CD4-positive, alpha-beta T cell treated with Interleukin-4 for 1 hour (primary cell): ENCODE measurements around the gene RNASE8.

ENCODE experiments used
- DNase-seq, 2 donors: peaks; one replicate each; pipeline ENCODE4 v3.0.0-alpha.2; 2020 to 2022

The RNASE8 gene

DNA sequence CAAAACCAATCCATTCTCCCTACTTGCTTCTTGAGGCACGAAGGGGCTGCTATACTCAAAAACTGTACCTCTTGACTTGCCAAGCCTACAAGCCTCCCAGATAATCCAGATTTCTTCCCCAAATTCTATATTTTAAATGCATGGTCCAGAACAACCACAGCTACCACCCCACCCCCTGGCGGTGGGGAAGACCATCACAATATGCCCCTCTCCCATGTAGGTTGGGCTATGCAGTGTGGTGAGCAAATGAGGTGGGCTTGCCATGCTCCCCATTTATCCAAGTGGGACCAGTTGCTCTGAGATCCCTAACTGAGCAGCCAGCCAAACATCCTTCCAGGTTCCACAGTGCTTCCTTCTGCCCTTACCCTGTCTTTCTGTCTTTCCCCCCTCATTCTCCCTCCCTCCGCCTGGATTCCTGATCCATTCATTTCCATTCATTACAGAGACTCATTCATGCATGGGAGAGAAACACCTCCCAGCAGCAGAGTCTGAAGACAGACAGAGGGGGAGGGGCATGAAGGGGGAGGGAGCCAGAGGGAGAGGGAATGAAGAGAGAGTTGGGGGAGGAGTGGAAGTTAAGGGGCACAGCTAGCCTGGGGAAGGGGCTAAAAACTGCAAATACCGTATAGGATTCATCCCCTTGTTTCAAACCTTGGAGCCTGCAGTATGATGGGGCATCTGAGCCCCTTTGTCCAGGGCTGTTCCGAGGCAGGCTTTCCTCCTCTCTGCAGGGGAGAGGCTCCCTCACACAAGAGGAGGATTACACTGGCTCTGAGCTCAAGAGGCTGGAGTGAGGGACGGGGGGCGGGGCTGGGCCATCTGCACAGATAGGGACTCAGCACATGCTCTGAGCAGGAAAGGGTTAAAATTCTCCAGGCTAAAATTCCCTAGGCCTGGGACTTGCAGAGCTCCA is 36.4 kb downstream of the RNASE8 start:
- no peak for DNase-seq

GRCh38 chr14:21095430-21096205 is 38.0 kb downstream of the RNASE8 start:
- DNase-seq, result no peak

DNA sequence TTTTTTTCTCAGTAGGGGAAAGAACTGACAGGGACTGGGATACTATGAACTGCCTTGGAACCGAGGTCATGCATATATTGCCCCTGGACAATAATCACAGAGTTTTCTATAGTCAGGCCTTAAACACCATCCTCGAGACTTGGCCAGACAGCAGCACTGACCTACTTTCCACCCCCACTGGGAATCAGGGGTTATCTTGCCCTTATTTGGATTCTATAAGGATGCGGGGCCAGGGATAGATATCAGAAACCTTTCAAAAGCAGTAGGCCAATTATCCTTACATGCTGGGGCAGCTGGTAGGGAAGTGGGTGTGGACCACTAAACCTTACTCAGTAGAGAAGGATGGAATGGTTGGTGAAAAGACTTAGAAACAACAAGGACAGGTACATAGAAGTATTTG is 38.8 kb downstream of the RNASE8 start:
- no peak for DNase-seq

GRCh38 chr14:21096978-21097635 is 39.5 kb downstream of the RNASE8 start:
- DNase-seq, result no peak

DNA sequence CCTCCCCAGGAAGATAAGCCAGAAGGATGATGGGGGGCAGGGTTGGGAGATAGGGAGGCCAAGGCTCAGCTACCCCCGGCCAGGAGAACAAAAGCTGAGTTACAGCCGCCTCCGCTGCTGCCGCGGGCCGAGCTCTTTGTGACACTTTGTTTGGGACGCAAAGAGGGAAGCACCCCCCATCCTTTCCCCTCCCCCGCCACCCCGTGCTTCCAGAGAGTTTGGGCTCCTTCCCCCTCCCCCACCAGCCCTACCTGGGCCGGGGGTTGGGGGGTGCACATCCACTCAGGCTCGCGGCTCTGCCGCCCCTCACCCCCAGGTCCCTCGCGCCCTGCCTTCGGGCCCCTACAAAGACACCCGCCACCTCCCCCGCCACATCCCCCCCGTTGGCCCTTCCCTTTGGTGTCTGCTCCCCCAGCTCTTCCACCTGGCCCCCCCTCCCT is 40.0 kb downstream of the RNASE8 start:
- peak in 1 of 2 donors; percentile 27 for DNase-seq

GRCh38 chr14:21098076-21098891 is 40.7 kb downstream of the RNASE8 start, which contains the start of gene ZNF219:
Gene ZNF219 (minus strand): TSS chr14:21098655. CDS start chr14:21093591, 5,064 bp downstream.
- DNase-seq, result peak in 1 of 2 donors; percentile 50

GRCh38 chr14:21098892-21099595 is 41.4 kb downstream of the RNASE8 start:
- DNase-seq, result no peak

DNA sequence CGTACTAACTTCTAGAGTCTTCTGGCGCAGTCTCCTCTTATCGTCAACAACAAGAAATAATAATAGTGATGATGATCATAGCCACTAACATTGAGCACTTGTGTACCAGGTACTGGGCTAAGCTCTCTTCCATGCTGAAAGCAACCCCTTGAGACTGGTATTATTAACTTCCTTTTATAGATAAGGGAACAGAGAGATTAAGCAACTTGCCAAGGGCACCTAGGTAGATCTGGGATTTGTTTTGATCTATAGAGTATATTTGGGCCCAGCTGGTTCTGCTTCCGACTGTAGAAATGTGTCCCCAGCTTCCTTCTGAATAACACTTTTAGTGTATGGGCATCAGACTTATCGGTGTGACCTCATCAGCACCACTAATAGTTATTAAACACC is 42.0 kb downstream of the RNASE8 start:
- no peak for DNase-seq

DNA sequence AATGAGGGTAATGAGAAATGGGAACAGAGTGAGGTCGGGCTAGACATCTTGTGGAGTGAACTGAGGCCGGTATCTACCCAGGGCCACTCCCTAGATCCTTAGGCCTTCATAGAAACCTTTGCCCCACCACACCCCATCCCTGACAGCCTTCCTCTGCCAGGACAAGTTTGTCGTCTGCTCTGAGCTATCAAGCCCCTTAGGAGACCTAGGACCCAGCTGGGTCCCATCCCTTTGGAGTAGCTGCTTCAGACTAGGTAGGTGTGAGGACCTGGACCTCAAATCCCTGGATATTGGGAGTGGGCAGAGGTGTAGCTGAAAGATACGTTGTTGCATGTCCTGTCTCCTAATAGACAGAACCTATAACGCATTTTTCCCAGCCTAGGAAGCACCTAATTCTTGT is 43.3 kb downstream of the RNASE8 start, which contains the start of gene TMEM253:
TMEM253 (plus strand) TSS at position 136 of the 400 bp plus-strand sequence. CDS start 278 bp downstream, outside the sequence.
- DNase-seq, result no peak

DNA sequence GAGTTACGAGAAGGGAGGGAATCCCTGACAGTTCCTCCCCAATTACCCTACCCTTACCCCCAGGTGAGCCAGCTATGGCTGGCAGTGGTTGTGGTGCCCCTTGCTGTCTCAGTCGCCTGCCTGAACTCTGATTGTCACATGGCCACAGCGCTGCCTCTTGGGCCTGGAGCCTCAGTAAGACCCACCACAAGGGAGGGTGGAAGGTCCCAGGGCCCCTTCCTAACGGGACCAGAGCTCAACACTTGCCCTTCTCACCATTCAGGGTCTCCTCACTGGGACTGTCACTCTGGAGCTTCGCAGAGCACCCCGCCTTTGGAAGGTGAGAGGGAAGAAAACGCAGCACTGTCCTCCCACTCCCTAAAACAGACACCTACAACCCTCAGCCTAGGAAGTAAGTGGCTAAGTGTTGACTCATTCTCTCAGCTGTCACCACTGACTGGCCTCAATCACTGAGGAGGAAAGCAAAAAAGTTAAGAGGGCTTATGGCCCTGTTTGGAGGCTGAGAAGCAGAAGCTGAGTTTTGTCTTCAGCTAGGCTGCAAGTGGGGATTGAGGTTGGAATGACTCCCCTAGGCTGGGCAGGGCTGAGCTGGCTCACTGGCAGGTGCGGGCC is 44.3 kb downstream of the RNASE8 start:
- no peak for DNase-seq

DNA sequence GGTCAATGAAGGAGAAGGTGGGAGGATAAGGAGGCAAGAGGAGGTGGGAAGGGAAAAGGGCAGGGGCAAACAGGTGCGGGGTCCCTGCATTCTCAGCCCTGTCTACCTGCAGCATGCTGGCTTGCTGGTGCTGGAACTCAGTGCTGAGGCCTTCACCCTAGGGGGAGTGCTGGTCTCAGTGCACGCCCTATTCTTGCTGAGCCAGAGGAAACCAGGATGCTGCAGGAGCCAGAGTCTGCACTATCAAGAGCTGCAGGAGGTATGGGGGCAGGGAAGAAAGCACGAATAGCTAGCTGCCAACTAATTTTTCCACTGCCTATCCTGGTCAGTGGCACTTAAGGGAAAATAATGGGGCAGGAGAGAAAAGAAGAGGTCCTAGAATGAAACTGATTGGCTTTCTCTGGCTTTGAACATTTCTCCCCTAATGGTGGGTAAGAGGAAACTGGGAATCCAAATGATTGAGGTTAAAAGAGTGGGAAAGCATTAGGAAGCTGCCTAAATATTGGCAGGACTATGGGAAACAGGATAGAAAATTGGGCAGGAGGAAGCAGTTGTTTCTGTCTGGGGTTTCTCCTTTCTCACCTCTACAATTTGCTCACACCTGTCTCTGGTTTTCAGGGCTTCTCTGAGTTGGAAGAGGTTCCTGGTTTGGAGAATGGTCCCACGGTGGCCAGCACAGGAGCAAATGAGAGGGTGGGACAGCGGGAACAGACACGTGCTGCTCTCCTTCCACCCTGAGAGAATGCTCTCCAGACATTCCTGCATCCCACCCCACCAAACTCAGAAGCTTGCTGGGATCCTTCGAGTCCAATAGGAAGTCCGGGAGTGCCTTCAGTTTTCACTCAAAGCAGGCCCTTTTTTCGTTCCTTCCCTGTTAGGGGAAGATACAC is 45.1 kb downstream of the RNASE8 start:
- no peak for DNase-seq

GRCh38 chr14:21103411-21103709 is 45.7 kb downstream of the RNASE8 start:
- DNase-seq, result no peak

DNA sequence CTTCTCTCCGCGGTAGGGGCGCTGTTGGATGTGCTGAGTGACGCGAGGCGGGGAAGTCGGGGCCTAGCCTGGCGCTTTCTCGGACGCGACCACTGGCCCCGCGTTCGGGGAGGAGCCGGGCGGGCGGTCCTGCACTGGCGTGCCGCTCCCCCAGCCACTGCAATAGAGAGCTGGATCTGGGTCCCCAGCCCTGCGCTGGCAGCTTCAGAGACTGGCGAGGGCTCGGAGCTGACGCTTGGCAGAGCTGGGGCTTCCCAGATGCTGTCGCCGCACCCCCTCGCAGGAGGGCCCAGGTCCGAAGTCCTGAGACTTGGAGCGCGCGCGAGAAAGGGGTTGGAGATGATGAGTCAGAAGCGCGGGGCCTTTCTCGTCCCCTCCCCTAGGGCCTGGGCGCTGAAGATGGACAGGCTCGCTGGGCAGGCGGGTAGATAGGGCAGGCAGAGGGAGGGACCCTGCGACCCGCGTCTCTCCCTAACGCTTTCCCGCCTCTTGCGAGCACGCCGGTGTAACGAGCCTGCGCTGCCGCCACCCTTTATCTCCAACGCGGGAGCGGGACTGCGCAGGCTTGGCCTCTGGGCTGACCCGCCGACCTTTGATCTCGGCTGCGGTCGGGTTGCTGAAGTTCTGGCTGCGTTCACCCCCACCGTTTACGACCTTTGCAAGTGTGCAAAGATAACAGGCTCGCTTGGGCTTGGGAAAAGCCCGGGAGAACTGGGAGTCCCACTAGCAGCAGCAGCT is 46.3 kb downstream of the RNASE8 start:
- DNase-seq, result peak; percentile 94 to 95

GRCh38 chr14:21104448-21105060 is 46.9 kb downstream of the RNASE8 start:
- peak; percentile 66 to 70 for DNase-seq

- DNase-seq, result no peak
Measured at GRCh38 chr14:21105095-21105494, 47.5 kb downstream of the RNASE8 start.

- DNase-seq, result no peak
Measured at GRCh38 chr14:21106176-21106497, 48.5 kb downstream of the RNASE8 start.

DNA sequence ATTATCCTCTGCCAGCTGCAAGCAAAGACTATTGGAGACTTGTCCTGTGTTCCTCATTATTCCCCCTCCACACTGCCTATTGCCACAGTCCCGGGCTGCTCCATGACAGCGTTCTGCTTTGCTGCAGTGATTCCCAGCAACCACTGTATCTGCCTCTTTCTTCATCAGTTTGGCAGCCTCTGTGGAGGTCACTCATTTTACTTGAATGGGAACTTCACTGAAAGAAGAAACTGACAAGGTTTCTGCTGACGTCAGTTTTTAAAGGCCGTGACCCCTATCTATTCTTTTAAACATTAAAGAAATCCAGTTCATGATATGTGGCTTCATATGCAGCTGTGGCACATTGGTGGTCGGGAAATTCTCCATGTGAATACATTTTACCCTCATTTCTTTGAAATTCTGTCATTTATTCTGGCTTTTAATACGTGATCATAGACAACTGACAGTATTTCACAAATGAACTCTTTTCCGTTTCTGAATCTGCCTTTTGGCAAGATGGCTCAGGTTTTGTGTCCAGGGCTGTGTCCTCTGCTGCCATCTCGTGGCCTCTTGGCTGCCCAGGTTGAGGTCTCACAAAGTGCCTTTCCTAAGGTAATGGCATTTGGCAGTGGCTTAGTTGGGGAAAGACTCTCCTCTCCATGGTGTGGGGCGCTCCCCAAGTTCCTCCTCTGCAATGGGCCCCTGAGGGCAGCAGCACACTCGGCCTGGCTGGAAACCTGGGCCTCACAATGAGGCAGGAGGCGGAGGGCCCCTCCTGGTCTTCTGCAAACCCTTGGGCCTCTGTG is 49.1 kb downstream of the RNASE8 start:
- DNase-seq, result peak; percentile 82 to 84

GRCh38 chr14:21107283-21107800 is 49.7 kb downstream of the RNASE8 start:
- no peak for DNase-seq
